B cell (primary cell): ENCODE data around the gene CAMK2A. TPM values are rescaled to one million over a fixed set of nuclear protein-coding genes. Genes with fewer than 3 reads are reported as not detected.

Experiments
- ATAC-seq: fragments of 200-7000 bp; cut with Tn5 transposase; one replicate; pipeline ENCODE4 v1.10.0; 2021; ENCODE audit warnings: low read depth, mild to moderate bottlenecking, moderate number of reproducible peaks, moderate library complexity
- CTCF ChIA-PET: fragments of 350-600 bp; sonication (Branson Sonifier 250); formaldehyde crosslinking; loops from one replicate; lab custom pipeline; 2021; ENCODE audit warnings: antibody characterized with exemption, inconsistent platforms; lab: Charles Lee
- POLR2A ChIA-PET: fragments of 350-600 bp; sonication (Branson Sonifier 250); formaldehyde crosslinking; loops from one replicate; lab custom pipeline; 2021; ENCODE audit warnings: antibody characterized with exemption; lab: Charles Lee
- DNase-seq: peaks from one replicate; pipeline ENCODE4 v3.0.0; 2013
- H2AFZ ChIP-seq: 2 replicates; pipeline ENCODE4 v1.6.1; 2012; ENCODE audit warnings: mild to moderate bottlenecking, low read depth, low read length; ENCODE audit not compliant: insufficient read depth, poor library complexity, severe bottlenecking
- H3K27ac ChIP-seq, 2 donors: 1 replicate in 1 of 2; 2 replicates in 1 of 2; pipeline ENCODE4 v1.5.1; 2012 to 2013; ENCODE audit warnings: low read length in 2 of 2, mild to moderate bottlenecking in 2 of 2, moderate library complexity in 1 of 2
- H3K27me3 ChIP-seq, 4 experiments: fragments of 200-600 bp in 1 of 4; sonication (generic) in 1 of 4; replicated peaks in 1 of 4; 1 replicate in 2 of 4; 2 replicates in 2 of 4; pipeline versions ENCODE4 v1.6.1 to v1.7.0; 2013 to 2016; ENCODE audit warnings: low read length in 3 of 4, mild to moderate bottlenecking in 2 of 4, mixed read lengths in 1 of 4, moderate library complexity in 1 of 4; ENCODE audit not compliant: insufficient read depth in 4 of 4, control insufficient read depth in 3 of 4; ENCODE audit errors: control extremely low read depth in 1 of 4
- H3K36me3 ChIP-seq, 2 experiments: replicated peaks in 1 of 2; 1 replicate in 1 of 2; 2 replicates in 1 of 2; pipeline versions ENCODE4 v1.6.1 to v1.7.1; 2013; ENCODE audit warnings: low read length in 1 of 2; ENCODE audit not compliant: insufficient read depth in 2 of 2, control insufficient read depth in 1 of 2; ENCODE audit errors: control extremely low read depth in 1 of 2, extremely low read depth in 1 of 2
- H3K4me1 ChIP-seq, 2 donors: fragments of 200-600 bp in 1 of 2; sonication (generic) in 1 of 2; 1 replicate in 1 of 2; 2 replicates in 1 of 2; pipeline versions ENCODE4 v1.5.1 to v1.6.1; 2013 to 2017; ENCODE audit warnings: low read length in 2 of 2; ENCODE audit not compliant: control insufficient read depth in 2 of 2, insufficient read depth in 2 of 2
- H3K4me2 ChIP-seq: replicated peaks from 2 replicates; pipeline ENCODE3; 2012; ENCODE audit warnings: mild to moderate bottlenecking, low read depth, low read length; ENCODE audit not compliant: poor library complexity, severe bottlenecking
- H3K4me3 ChIP-seq, 5 experiments: fragments of 200-600 bp in 1 of 5; sonication (generic) in 1 of 5; 1 replicate in 3 of 5; 2 replicates in 2 of 5; pipeline versions ENCODE4 v1.5.1 to v1.7.0; 2011 to 2016; ENCODE audit warnings: low read length in 4 of 5, mild to moderate bottlenecking in 4 of 5, low read depth in 2 of 5, control low read depth in 1 of 5, moderate library complexity in 1 of 5; ENCODE audit not compliant: insufficient read depth in 1 of 5; ENCODE audit errors: control extremely low read depth in 1 of 5, extremely low read depth in 1 of 5
- H3K79me2 ChIP-seq: fragments of 200-600 bp; sonication (generic); one replicate; pipeline ENCODE4 v1.6.0; 2016; ENCODE audit warnings: low read length; ENCODE audit not compliant: control insufficient read depth, insufficient read depth
- H3K9ac ChIP-seq: fragments of 200-600 bp; sonication (generic); 2 replicates; pipeline ENCODE4 v1.6.1; 2017; ENCODE audit warnings: mild to moderate bottlenecking, low read length, moderate library complexity
- H3K9me3 ChIP-seq, 3 donors: one replicate each; pipeline versions ENCODE4 v1.6.1 to v1.7.1; 2013; ENCODE audit warnings: low read length in 2 of 3; ENCODE audit not compliant: control insufficient read depth in 2 of 3, insufficient read depth in 1 of 3; ENCODE audit errors: control extremely low read depth in 1 of 3
- H4K20me1 ChIP-seq: 2 replicates; pipeline ENCODE4 v1.6.0; 2012; ENCODE audit warnings: mild to moderate bottlenecking, low read length; ENCODE audit not compliant: insufficient read depth, control insufficient read depth, poor library complexity, severe bottlenecking
- H3K27ac Mint-ChIP-seq: one replicate; pipeline ENCODE4 v1.8.0; 2021; ENCODE audit warnings: mixed read lengths
- H3K27me3 Mint-ChIP-seq: one replicate; pipeline ENCODE4 v1.8.0; 2021; ENCODE audit warnings: mixed read lengths
- H3K4me1 Mint-ChIP-seq: one replicate; pipeline ENCODE4 v1.8.0; 2021; ENCODE audit warnings: mixed read lengths
- H3K4me3 Mint-ChIP-seq: one replicate; pipeline ENCODE4 v1.8.0; 2021; ENCODE audit warnings: mixed read lengths
- H3K9me3 Mint-ChIP-seq: one replicate; pipeline ENCODE4 v1.8.0; 2022; ENCODE audit warnings: mixed read lengths; ENCODE audit not compliant: insufficient read depth
- EZH2 ChIP-seq: IDR thresholded peaks from 2 replicates; pipeline ENCODE4 v1.6.1; 2012; ENCODE audit warnings: borderline replicate concordance, low read depth, mild to moderate bottlenecking, moderate library complexity, low read length; ENCODE audit not compliant: insufficient read depth, poor library complexity, severe bottlenecking
- WGBS: methylation state at CpG from one replicate; pipeline ENCODE4 v1.1.5; 2013; ENCODE audit warnings: missing lambda C conversion rate; ENCODE audit not compliant: insufficient coverage; 5-methylcytosine and 5-hydroxymethylcytosine counted together
- intact Hi-C: fragments of 100-400 bp; cut with micrococcal nuclease; formaldehyde crosslinking; loops from one replicate; pipeline ENCODE4 v1.10.0; 2022
- polyA plus RNA-seq: library from polyadenylated mRNA; depleted of rRNA; stranded (reverse); fragments of >200 nt; gene quantifications from 2 replicates; pipeline ENCODE4 v1.2.3, GENCODE V29; 2012
- total RNA-seq, 2 donors: library from RNA; stranded (reverse); fragments of 120-200 nt in 1 of 2; gene quantifications; 1 replicate in 1 of 2; 2 replicates in 1 of 2; pipeline versions ENCODE4 v1.2.3 to v1.2.4, GENCODE V29; 2013 to 2022
- TF ChIP-seq, protein P1 (sequence below): fragments of 200-600 bp; IDR thresholded peaks from one replicate; pipeline ENCODE4 v1.8.0; 2022; ENCODE audit warnings: antibody characterized with exemption, mild to moderate bottlenecking

CAMK2A gene
- total and polyA plus RNA-seq, 2 donors (not counting 1 experiment from before 2014, with no cell fraction given) = not detected

DNA sequence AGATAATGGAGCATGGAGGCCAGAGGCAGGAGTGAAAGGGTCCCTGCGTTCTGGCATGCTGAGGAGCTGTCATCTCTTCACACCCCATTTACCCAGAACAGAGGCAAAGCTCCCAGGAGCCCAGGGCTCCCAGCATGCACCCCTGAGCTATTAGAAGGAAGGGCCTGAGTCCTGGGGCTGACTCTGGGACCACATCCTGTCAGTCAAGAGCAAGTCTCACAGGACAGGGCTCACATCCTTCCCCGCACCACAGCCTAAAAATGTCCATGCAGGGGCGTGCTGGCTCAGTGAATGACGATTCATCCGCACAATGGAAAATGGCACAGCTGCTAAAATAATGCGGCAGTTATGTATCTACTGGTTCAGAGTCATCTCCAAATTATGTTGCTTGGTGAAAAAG, 31.4 kb downstream of the CAMK2A start:
- ChIA-PET POLR2A (no interaction called here), CTCF (no interaction called here)
- DNase-seq = no peak
- no peaks in the 10 kb centered on the region for H3K9me3 Mint-ChIP-seq
- H4K20me1 ChIP-seq = no peaks in the 10 kb centered on the region
- H3K79me2 ChIP-seq = no peaks in the 10 kb centered on the region
- no peak overlapping the region for H2AFZ ChIP-seq
- H3K4me3 Mint-ChIP-seq = no peak overlapping the region
- H3K4me1 Mint-ChIP-seq = no peaks in the 10 kb centered on the region
- no peaks in the 10 kb centered on the region for H3K9me3 ChIP-seq
- H3K27me3 Mint-ChIP-seq = peaks cover 6% of the 10 kb centered on the region
- H3K4me2 ChIP-seq = no peak overlapping the region
- no peaks in the 10 kb centered on the region for H3K36me3 ChIP-seq
- ATAC-seq = no peak
- peaks cover 0 to 4% (median 0%) of the 10 kb centered on the region in 4 experiments for H3K27me3 ChIP-seq
- intact Hi-C loops = no loop called here
- H3K4me3 ChIP-seq = no peak overlapping the region
- WGBS = 26% methylated on average over 5 of the region's 6 CpGs
- H3K27ac Mint-ChIP-seq = no peak overlapping the region
- no peak overlapping the region for H3K9ac ChIP-seq
- TF ChIP-seq EZH2 = no peak
- H3K4me1 ChIP-seq = no peaks in the 10 kb centered on the region
- H3K27ac ChIP-seq = no peak overlapping the region

DNA sequence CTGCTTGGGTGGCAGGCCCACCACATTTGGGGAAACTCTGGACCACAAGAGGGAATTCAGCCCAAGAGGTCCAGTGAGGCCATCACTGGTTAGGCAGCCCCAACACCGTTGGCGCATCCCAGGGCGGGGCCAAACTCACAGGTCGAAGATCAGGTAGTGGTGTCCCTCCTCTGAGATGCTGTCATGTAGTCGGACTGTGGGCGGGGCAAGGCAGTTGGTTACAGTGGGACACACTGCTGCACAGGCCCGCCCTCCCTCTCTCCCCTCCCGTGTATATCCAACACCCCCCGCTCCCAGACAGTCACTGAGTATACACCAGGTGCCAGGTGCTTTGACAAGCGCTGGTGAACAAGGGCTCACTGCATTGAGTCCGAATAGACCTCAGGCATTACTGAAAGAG, 32.1 kb downstream of the CAMK2A start:
- Histone ChIP-seq H3K36me3 (no peaks in the 10 kb centered on the region), H4K20me1 (no peaks in the 10 kb centered on the region), H2AFZ (no peak overlapping the region), H3K9ac (no peak overlapping the region), H3K4me1 (no peaks in the 10 kb centered on the region), H3K79me2 (no peaks in the 10 kb centered on the region), H3K27me3 (peaks cover 0 to 4% (median 0%) of the 10 kb centered on the region in 4 experiments), H3K4me2 (no peak overlapping the region), H3K27ac (no peak overlapping the region), H3K4me3 (no peak overlapping the region), H3K9me3 (no peaks in the 10 kb centered on the region)
- WGBS = 96% methylated on average over 9 of the region's 11 CpGs
- ChIA-PET CTCF (no interaction called here), POLR2A (no interaction called here)
- H3K27ac Mint-ChIP-seq = no peak overlapping the region
- H3K27me3 Mint-ChIP-seq = peaks cover 6% of the 10 kb centered on the region
- ATAC-seq (no peak), DNase-seq (no peak)
- no peak overlapping the region for H3K4me3 Mint-ChIP-seq
- intact Hi-C loops = no loop called here
- no peaks in the 10 kb centered on the region for H3K9me3 Mint-ChIP-seq
- H3K4me1 Mint-ChIP-seq = no peaks in the 10 kb centered on the region
- TF ChIP-seq, protein P1, sequence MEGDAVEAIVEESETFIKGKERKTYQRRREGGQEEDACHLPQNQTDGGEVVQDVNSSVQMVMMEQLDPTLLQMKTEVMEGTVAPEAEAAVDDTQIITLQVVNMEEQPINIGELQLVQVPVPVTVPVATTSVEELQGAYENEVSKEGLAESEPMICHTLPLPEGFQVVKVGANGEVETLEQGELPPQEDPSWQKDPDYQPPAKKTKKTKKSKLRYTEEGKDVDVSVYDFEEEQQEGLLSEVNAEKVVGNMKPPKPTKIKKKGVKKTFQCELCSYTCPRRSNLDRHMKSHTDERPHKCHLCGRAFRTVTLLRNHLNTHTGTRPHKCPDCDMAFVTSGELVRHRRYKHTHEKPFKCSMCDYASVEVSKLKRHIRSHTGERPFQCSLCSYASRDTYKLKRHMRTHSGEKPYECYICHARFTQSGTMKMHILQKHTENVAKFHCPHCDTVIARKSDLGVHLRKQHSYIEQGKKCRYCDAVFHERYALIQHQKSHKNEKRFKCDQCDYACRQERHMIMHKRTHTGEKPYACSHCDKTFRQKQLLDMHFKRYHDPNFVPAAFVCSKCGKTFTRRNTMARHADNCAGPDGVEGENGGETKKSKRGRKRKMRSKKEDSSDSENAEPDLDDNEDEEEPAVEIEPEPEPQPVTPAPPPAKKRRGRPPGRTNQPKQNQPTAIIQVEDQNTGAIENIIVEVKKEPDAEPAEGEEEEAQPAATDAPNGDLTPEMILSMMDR = no peak
- TF ChIP-seq EZH2 = no peak
